PC-3 (cell line): ENCODE results near the gene MAP3K5. TPM values are rescaled to one million over a fixed set of nuclear protein-coding genes. Genes with fewer than 3 reads are reported as not detected.
A peak's percentile ranks its signal among the peaks of the same experiment; 100 is the strongest.

Source experiments
- ATAC-seq: fragments of 200-7000 bp; cut with Tn5 transposase; 2 replicates; pipeline ENCODE4 v1.9.1; 2020; ENCODE audit warnings: mild to moderate bottlenecking, moderate library complexity
- BruUV-seq: library from RNA; stranded (reverse); fragments of 400-500 nt; replicated peaks from 2 replicates; lab custom pipeline; 2021; lab: Mats Ljungman, UMichigan
- CTCF ChIA-PET: fragments of 300-600 bp; sonication (Branson Sonifier 250); formaldehyde crosslinking; loops from one replicate; lab custom pipeline; 2022; ENCODE audit warnings: antibody characterized with exemption; lab: Charles Lee
- POLR2A ChIA-PET: fragments of 300-600 bp; sonication (Branson Sonifier 250); formaldehyde crosslinking; loops from one replicate; lab custom pipeline; 2022; ENCODE audit warnings: antibody characterized with exemption; ENCODE audit not compliant: unreplicated experiment; lab: Charles Lee
- DNase-seq: peaks from one replicate; pipeline ENCODE4 v3.0.0-alpha.2; 2015
- H2AFZ ChIP-seq: fragments of 300-600 bp; sonication (generic); 2 replicates; pipeline ENCODE4 v1.6.0; 2016; ENCODE audit warnings: antibody characterized with exemption, low read length
- H3F3A ChIP-seq: fragments of 300-600 bp; sonication (generic); one replicate; pipeline ENCODE4 v1.6.0; 2017; ENCODE audit warnings: antibody characterized with exemption, low read length, control low read depth, mild to moderate bottlenecking; ENCODE audit not compliant: unreplicated experiment
- H3K27ac ChIP-seq: fragments of 300-600 bp; sonication (generic); 2 replicates; pipeline ENCODE4 v1.5.1; 2016; ENCODE audit warnings: mild to moderate bottlenecking, low read length
- H3K27me3 ChIP-seq: fragments of 300-600 bp; sonication (generic); 2 replicates; pipeline ENCODE4 v1.6.1; 2016; ENCODE audit warnings: low read length, mixed read lengths
- H3K36me3 ChIP-seq: fragments of 300-600 bp; sonication (generic); 2 replicates; pipeline ENCODE4 v1.6.1; 2016; ENCODE audit warnings: low read depth, mixed run types, low read length, mixed read lengths
- H3K4me1 ChIP-seq: fragments of 300-600 bp; sonication (generic); 2 replicates; pipeline ENCODE4 v1.5.1; 2016; ENCODE audit warnings: low read length; ENCODE audit not compliant: insufficient read depth
- H3K4me2 ChIP-seq: fragments of 300-600 bp; sonication (generic); 2 replicates; pipeline ENCODE4 v1.6.0; 2016; ENCODE audit warnings: low read length
- H3K4me3 ChIP-seq: fragments of 300-600 bp; sonication (generic); 2 replicates; pipeline ENCODE4 v1.5.1; 2016; ENCODE audit warnings: mild to moderate bottlenecking, low read length, mixed read lengths
- H3K79me2 ChIP-seq: fragments of 300-600 bp; sonication (generic); 2 replicates; pipeline ENCODE4 v1.6.1; 2017; ENCODE audit warnings: low read length, mixed read lengths
- H3K9ac ChIP-seq: fragments of 300-600 bp; sonication (generic); 2 replicates; pipeline ENCODE4 v1.6.0; 2016; ENCODE audit warnings: mild to moderate bottlenecking, low read length
- H3K9me2 ChIP-seq: fragments of 300-600 bp; sonication (generic); replicated peaks from 2 replicates; pipeline ENCODE4 v1.6.1; 2016; ENCODE audit warnings: mixed run types, low read length, mixed read lengths
- H3K9me3 ChIP-seq: fragments of 300-600 bp; sonication (generic); 2 replicates; pipeline ENCODE4 v1.6.1; 2016; ENCODE audit warnings: low read length, mixed read lengths
- H4K20me1 ChIP-seq: fragments of 300-600 bp; sonication (generic); 2 replicates; pipeline ENCODE4 v1.6.1; 2016; ENCODE audit warnings: low read length, mixed read lengths
- EZH2 ChIP-seq: fragments of 300-600 bp; sonication (generic); IDR thresholded peaks from one replicate; pipeline ENCODE4 v1.6.1; 2017; ENCODE audit warnings: antibody characterized with exemption, mild to moderate bottlenecking, low read length; ENCODE audit not compliant: unreplicated experiment
- EZH2phosphoT487 ChIP-seq: fragments of 300-600 bp; sonication (generic); IDR thresholded peaks from 2 replicates; pipeline ENCODE4 v1.6.1; 2018; ENCODE audit warnings: mild to moderate bottlenecking, antibody characterized with exemption, low read length, borderline replicate concordance
- intact Hi-C: fragments of 100-400 bp; cut with micrococcal nuclease; formaldehyde crosslinking; loops from 2 replicates; pipeline ENCODE4 v1.9.0; 2023
- total RNA-seq: library from RNA; depleted of rRNA; stranded (reverse); fragments of >200 nt; gene quantifications from 2 replicates; pipeline ENCODE4 v1.2.3, GENCODE V29; 2014
- TF ChIP-seq, protein P1 (sequence below): fragments of 300-600 bp; sonication (generic); conservative IDR thresholded peaks from 2 replicates; pipeline ENCODE4 v1.5.1; 2017; ENCODE audit warnings: antibody characterized with exemption, low read depth, mild to moderate bottlenecking, low read length

MAP3K5 gene
- total RNA-seq, 1 experiment from 2014 or later = 4.3 TPM

DNA sequence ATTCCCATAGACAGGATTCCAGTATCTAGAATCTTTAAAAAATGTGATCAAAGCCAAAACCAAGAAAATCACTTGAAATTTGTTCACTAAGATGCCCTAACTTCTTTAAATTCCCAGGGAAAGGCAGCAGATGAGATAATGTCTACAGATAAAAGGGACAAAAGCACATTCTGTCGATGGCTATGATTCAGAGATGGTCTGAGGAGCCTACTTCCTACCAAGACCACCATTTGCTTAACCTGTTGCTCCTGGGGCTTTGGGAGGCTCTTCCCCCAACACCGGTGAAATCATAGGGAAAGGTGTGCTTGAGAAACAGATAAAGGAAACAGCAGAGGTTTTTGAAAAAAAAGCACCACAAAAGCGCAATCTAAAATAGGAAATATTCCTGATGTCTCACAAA, 123.7 kb downstream of the MAP3K5 start:
- intact Hi-C loops = loop anchor here (5.0 to 10.0 kb wide), 2 partner anchors 46 to 124 kb away; partner anchors contain the start of gene MAP3K5
- CTCF ChIA-PET = interaction anchor here (1.0 to 1.7 kb wide), 2 partner anchors 24 to 124 kb away, joined by 3 to 8 read pairs; partner anchors contain the start of gene MAP3K5
- no peak for TF ChIP-seq EZH2
- TF ChIP-seq EZH2phosphoT487 = no peak
- TF ChIP-seq, protein P1, sequence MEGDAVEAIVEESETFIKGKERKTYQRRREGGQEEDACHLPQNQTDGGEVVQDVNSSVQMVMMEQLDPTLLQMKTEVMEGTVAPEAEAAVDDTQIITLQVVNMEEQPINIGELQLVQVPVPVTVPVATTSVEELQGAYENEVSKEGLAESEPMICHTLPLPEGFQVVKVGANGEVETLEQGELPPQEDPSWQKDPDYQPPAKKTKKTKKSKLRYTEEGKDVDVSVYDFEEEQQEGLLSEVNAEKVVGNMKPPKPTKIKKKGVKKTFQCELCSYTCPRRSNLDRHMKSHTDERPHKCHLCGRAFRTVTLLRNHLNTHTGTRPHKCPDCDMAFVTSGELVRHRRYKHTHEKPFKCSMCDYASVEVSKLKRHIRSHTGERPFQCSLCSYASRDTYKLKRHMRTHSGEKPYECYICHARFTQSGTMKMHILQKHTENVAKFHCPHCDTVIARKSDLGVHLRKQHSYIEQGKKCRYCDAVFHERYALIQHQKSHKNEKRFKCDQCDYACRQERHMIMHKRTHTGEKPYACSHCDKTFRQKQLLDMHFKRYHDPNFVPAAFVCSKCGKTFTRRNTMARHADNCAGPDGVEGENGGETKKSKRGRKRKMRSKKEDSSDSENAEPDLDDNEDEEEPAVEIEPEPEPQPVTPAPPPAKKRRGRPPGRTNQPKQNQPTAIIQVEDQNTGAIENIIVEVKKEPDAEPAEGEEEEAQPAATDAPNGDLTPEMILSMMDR = no peak

DNA sequence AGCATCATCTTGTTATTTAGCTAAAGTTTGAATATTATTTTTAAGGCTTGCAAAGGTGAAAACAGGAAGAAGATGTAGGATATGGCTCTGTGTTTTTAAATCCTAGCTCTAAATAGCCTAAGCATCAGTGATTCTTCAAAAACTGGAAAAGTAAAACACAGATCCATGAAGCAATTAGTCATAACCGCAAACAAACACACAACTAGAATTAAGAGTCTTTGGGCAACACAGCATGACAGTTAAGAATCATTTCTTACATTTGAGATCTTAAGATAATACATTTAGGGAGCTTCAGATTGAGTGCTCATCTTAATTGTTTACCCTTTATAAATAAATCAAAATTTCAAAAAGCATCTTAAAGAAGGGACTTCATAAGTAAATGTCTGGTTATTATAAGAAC, 126.2 kb downstream of the MAP3K5 start:
- ChIA-PET CTCF (interaction anchor here (0.6 to 2.0 kb wide), 2 partner anchors 119 to 126 kb away, joined by 3 to 12 read pairs; partner anchors contain the start of gene MAP3K5), POLR2A (interaction anchor here (0.6 kb wide), 1 partner anchor 105 kb away, joined by 3 read pairs; no protein-coding TSS in a partner anchor)
- Histone ChIP-seq H3F3A (no peaks in the 10 kb centered on the region), H3K27ac (no peak overlapping the region), H3K4me1 (peaks cover 30% of the 10 kb centered on the region), H3K27me3 (no peaks in the 10 kb centered on the region), H3K4me3 (no peak overlapping the region), H3K79me2 (no peaks in the 10 kb centered on the region), H3K9ac (no peak overlapping the region), H2AFZ (no peak overlapping the region), H3K36me3 (no peaks in the 10 kb centered on the region), H3K4me2 (peak overlapping the region; percentile 34; the same call in 1 of the 2 replicates), H3K9me2 (no peaks in the 10 kb centered on the region), H3K9me3 (no peaks in the 10 kb centered on the region), H4K20me1 (no peaks in the 10 kb centered on the region)
- DNase-seq (peak; percentile 55), ATAC-seq (peak; percentile 69)
- BruUV-seq = no TSS peak
- intact Hi-C loops = loop anchor here (5.0 to 10.0 kb wide), 2 partner anchors 49 to 126 kb away; partner anchors contain the start of gene MAP3K5
- TF ChIP-seq EZH2 = no peak
- no peak for TF ChIP-seq EZH2phosphoT487
- TF ChIP-seq, protein P1 = no peak

More for the DNA sequence above, 123.7 kb downstream of the MAP3K5 start:
- Histone ChIP-seq H3K4me3 (no peak overlapping the region), H3K9ac (no peak overlapping the region), H3K27ac (no peak overlapping the region), H3K9me3 (no peaks in the 10 kb centered on the region), H4K20me1 (no peaks in the 10 kb centered on the region), H3F3A (no peaks in the 10 kb centered on the region), H3K36me3 (no peaks in the 10 kb centered on the region), H3K9me2 (no peaks in the 10 kb centered on the region), H2AFZ (no peak overlapping the region), H3K79me2 (no peaks in the 10 kb centered on the region), H3K27me3 (no peaks in the 10 kb centered on the region), H3K4me2 (peak overlapping the region; percentile 69), H3K4me1 (peaks cover 30% of the 10 kb centered on the region)
- no TSS peak for BruUV-seq
- POLR2A ChIA-PET = no interaction called here
- no peak for ATAC-seq
- no peak for DNase-seq
